H1 (cell line): Measurements from ENCODE around the gene PIK3R5. TPM values are rescaled to one million over a fixed set of nuclear protein-coding genes. Genes with fewer than 3 reads are reported as not detected.

Experiments
- CTCF ChIA-PET: fragments of 300-600 bp; sonication (Branson Sonifier 250); formaldehyde crosslinking; loops from one replicate; lab custom pipeline; 2021; ENCODE audit not compliant: partially characterized antibody; lab: Charles Lee
- POLR2A ChIA-PET: fragments of 300-600 bp; sonication (Branson Sonifier 250); formaldehyde crosslinking; loops from one replicate; lab custom pipeline; 2021; ENCODE audit warnings: inconsistent platforms; ENCODE audit not compliant: partially characterized antibody; lab: Charles Lee
- DNase-seq, 2 experiments: peaks; one replicate each; pipeline versions ENCODE4 v3.0.0 to v3.0.0-alpha.2; 2010 to 2022; ENCODE audit warnings: low spot score in 2 of 2, low read depth in 1 of 2, mixed read lengths in 1 of 2
- FAIRE-seq: peaks from 2 replicates; lab custom pipeline; 2011; peaks lifted over from hg19 to GRCh38; lab: Jason Lieb, UNC
- H2AFZ ChIP-seq: 2 replicates; pipeline ENCODE4 v1.8.1; 2012; ENCODE audit warnings: low read length, inconsistent platforms
- H2AK5ac ChIP-seq: 2 replicates; pipeline ENCODE4 v1.6.1; 2013; ENCODE audit warnings: low read depth, low read length
- H2BK120ac ChIP-seq: replicated peaks from 2 replicates; pipeline ENCODE3; 2013; ENCODE audit warnings: low read depth, low read length, inconsistent platforms
- H2BK12ac ChIP-seq: 2 replicates; pipeline ENCODE4 v1.6.1; 2013; ENCODE audit warnings: low read depth, low read length
- H2BK15ac ChIP-seq: 2 replicates; pipeline ENCODE4 v1.6.1; 2013; ENCODE audit warnings: low read length
- H2BK20ac ChIP-seq: 2 replicates; pipeline ENCODE4 v1.6.1; 2013; ENCODE audit warnings: low read length
- H2BK5ac ChIP-seq: 2 replicates; pipeline ENCODE4 v1.6.1; 2013; ENCODE audit warnings: low read depth, low read length
- H3K14ac ChIP-seq: 2 replicates; pipeline ENCODE4 v1.6.1; 2013; ENCODE audit warnings: inconsistent platforms; ENCODE audit not compliant: insufficient read length
- H3K18ac ChIP-seq: 2 replicates; pipeline ENCODE4 v1.6.1; 2013; ENCODE audit warnings: low read length; ENCODE audit errors: extremely low read depth
- H3K23ac ChIP-seq: 2 replicates; pipeline ENCODE4 v1.6.1; 2013; ENCODE audit warnings: inconsistent platforms; ENCODE audit not compliant: insufficient read length
- H3K23me2 ChIP-seq: 2 replicates; pipeline ENCODE4 v1.6.1; 2013; ENCODE audit warnings: low read depth, low read length
- H3K27ac ChIP-seq: 2 replicates; pipeline ENCODE4 v1.6.1; 2011; ENCODE audit warnings: low read depth, low read length, inconsistent platforms
- H3K27me3 ChIP-seq, 4 experiments: replicated peaks in 1 of 4; 1 replicate in 1 of 4; 2 replicates in 3 of 4; pipeline versions ENCODE4 v1.6.1 to v1.8.1; 2011 to 2013; ENCODE audit warnings: low read length in 3 of 4, mild to moderate bottlenecking in 3 of 4, inconsistent platforms in 2 of 4, mixed read lengths in 2 of 4, moderate library complexity in 1 of 4; ENCODE audit not compliant: control insufficient read depth in 3 of 4, insufficient read depth in 3 of 4; ENCODE audit errors: extremely low read depth in 1 of 4
- H3K36me3 ChIP-seq, 4 experiments: 2 replicates each; pipeline versions ENCODE4 v1.6.1 to v1.8.1; 2011 to 2013; ENCODE audit warnings: mild to moderate bottlenecking in 4 of 4, low read length in 3 of 4, moderate library complexity in 2 of 4, control low read depth in 1 of 4, inconsistent platforms in 1 of 4; ENCODE audit not compliant: insufficient read depth in 4 of 4, control insufficient read depth in 2 of 4
- H3K4ac ChIP-seq: replicated peaks from 2 replicates; pipeline ENCODE3; 2013; ENCODE audit warnings: low read length, low read depth, mixed read lengths, inconsistent platforms; ENCODE audit not compliant: insufficient read length
- H3K4me1 ChIP-seq, 4 experiments: replicated peaks in 1 of 4; 1 replicate in 1 of 4; 2 replicates in 3 of 4; pipeline versions ENCODE4 v1.6.1 to v1.8.1; 2011 to 2013; ENCODE audit warnings: low read length in 3 of 4, inconsistent platforms in 2 of 4, mixed read lengths in 1 of 4; ENCODE audit not compliant: insufficient read depth in 4 of 4, control insufficient read depth in 3 of 4
- H3K4me2 ChIP-seq, 2 experiments: 2 replicates each; pipeline versions ENCODE4 v1.6.1 to v1.8.1; 2011 to 2013; ENCODE audit warnings: low read depth in 2 of 2, low read length in 2 of 2, control low read depth in 1 of 2, inconsistent platforms in 1 of 2, mild to moderate bottlenecking in 1 of 2; ENCODE audit not compliant: insufficient read depth in 1 of 2
- H3K4me3 ChIP-seq, 4 experiments: fragments of 200-600, 300-600 bp in 1 of 4; sonication (generic), shearing (Covaris generic), sonication (Bioruptor Twin) in 1 of 4; 2 replicates each; pipeline versions ENCODE4 v1.5.1 to v1.8.1; 2011 to 2016; ENCODE audit warnings: low read length in 4 of 4, low read depth in 3 of 4, control low read depth in 2 of 4, inconsistent platforms in 2 of 4, mild to moderate bottlenecking in 2 of 4, mixed read lengths in 1 of 4, moderate library complexity in 1 of 4; ENCODE audit not compliant: insufficient read depth in 2 of 4; ENCODE audit errors: extremely low read depth in 1 of 4
- H3K56ac ChIP-seq: replicated peaks from 2 replicates; pipeline ENCODE3; 2013; ENCODE audit warnings: low read depth, mild to moderate bottlenecking, mixed read lengths, low read length, inconsistent platforms; ENCODE audit not compliant: insufficient read length
- H3K79me1 ChIP-seq: 2 replicates; pipeline ENCODE4 v1.6.1; 2013; ENCODE audit warnings: low read depth, low read length, control low read depth
- H3K79me2 ChIP-seq, 2 experiments: 2 replicates each; pipeline versions ENCODE4 v1.6.1 to v1.8.1; 2012 to 2013; ENCODE audit warnings: low read length in 2 of 2, mild to moderate bottlenecking in 2 of 2, inconsistent platforms in 1 of 2; ENCODE audit not compliant: insufficient read depth in 2 of 2, control insufficient read depth in 1 of 2
- H3K9ac ChIP-seq, 4 experiments: replicated peaks in 1 of 4; 1 replicate in 1 of 4; 2 replicates in 3 of 4; pipeline versions ENCODE4 v1.6.1 to v1.8.1; 2011 to 2013; ENCODE audit warnings: low read depth in 3 of 4, low read length in 3 of 4, control low read depth in 2 of 4, mild to moderate bottlenecking in 2 of 4, moderate library complexity in 2 of 4, inconsistent platforms in 1 of 4; ENCODE audit errors: extremely low read depth in 1 of 4
- H3K9me3 ChIP-seq, 2 experiments: 2 replicates each; pipeline versions ENCODE4 v1.6.1 to v1.8.1; 2012 to 2013; ENCODE audit warnings: mild to moderate bottlenecking in 2 of 2, moderate library complexity in 2 of 2, control low read depth in 1 of 2, inconsistent platforms in 1 of 2, low read depth in 1 of 2, low read length in 1 of 2, mixed read lengths in 1 of 2; ENCODE audit not compliant: insufficient read depth in 2 of 2
- H4K20me1 ChIP-seq, 2 experiments: replicated peaks in 1 of 2; 2 replicates each; pipeline versions ENCODE3 to v1.8.1; 2011 to 2013; ENCODE audit warnings: inconsistent platforms in 2 of 2, low read length in 2 of 2, mild to moderate bottlenecking in 1 of 2; ENCODE audit not compliant: insufficient read depth in 2 of 2, control insufficient read depth in 1 of 2
- H4K5ac ChIP-seq: 2 replicates; pipeline ENCODE4 v1.6.1; 2013; ENCODE audit warnings: low read length, low read depth, mixed read lengths, inconsistent platforms; ENCODE audit not compliant: insufficient read length
- H4K8ac ChIP-seq: 2 replicates; pipeline ENCODE4 v1.8.0; 2013; ENCODE audit warnings: mild to moderate bottlenecking, moderate library complexity, low read length, inconsistent platforms; ENCODE audit not compliant: insufficient read depth; ENCODE audit errors: extremely low read depth
- H4K91ac ChIP-seq: replicated peaks from 2 replicates; pipeline ENCODE3; 2013; ENCODE audit warnings: low read length, mixed read lengths, inconsistent platforms; ENCODE audit not compliant: insufficient read length
- SIX5 ChIP-seq: IDR thresholded peaks from 2 replicates; pipeline ENCODE4 v1.6.1; 2011; ENCODE audit warnings: mild to moderate bottlenecking, low read depth, low read length
- SP1 ChIP-seq: IDR thresholded peaks from 2 replicates; pipeline ENCODE4 v1.6.1; 2011; ENCODE audit warnings: low read depth, low read length
- TAF1 ChIP-seq: IDR thresholded peaks from 2 replicates; pipeline ENCODE4 v1.6.1; 2011; ENCODE audit warnings: mild to moderate bottlenecking, low read depth, low read length
- TCF12 ChIP-seq: IDR thresholded peaks from 2 replicates; pipeline ENCODE4 v1.6.1; 2011; ENCODE audit warnings: low read depth, mild to moderate bottlenecking, low read length
- TEAD4 ChIP-seq: IDR thresholded peaks from 2 replicates; pipeline ENCODE4 v1.6.1; 2012; ENCODE audit warnings: low read depth, low read length, inconsistent platforms, mixed read lengths
- YY1 ChIP-seq: IDR thresholded peaks from 2 replicates; pipeline ENCODE4 v1.6.1; 2011; ENCODE audit warnings: low read depth, mild to moderate bottlenecking, low read length
- WGBS, 2 experiments: shearing (Covaris generic) in 1 of 2; methylation state at CpG; one replicate each; pipeline versions ENCODE4 v1.1.6 to v1.1.7; 2013 to 2015; ENCODE audit warnings: low lambda C conversion rate in 2 of 2, mixed read lengths in 2 of 2, inconsistent platforms in 1 of 2, low coverage in 1 of 2, missing lambda C conversion rate in 1 of 2; ENCODE audit not compliant: insufficient replicate concordance in 2 of 2, insufficient coverage in 1 of 2, insufficient read length in 1 of 2; ENCODE audit errors: extremely low coverage in 1 of 2, missing lambda C conversion rate in 1 of 2; 5-methylcytosine and 5-hydroxymethylcytosine counted together
- polyA plus RNA-seq, 7 experiments: library from polyadenylated mRNA; depleted of rRNA in 3 of 7; stranded (reverse) in 5 of 7; unstranded in 2 of 7; fragments of >200 nt in 5 of 7; fragments of 200-250 nt in 2 of 7; gene quantifications; 1 replicate in 5 of 7; 2 replicates in 1 of 7; 4 replicates in 1 of 7; pipeline versions ENCODE4 v1.2.1 to v1.2.3, GENCODE V29; 2011 to 2013; ENCODE audit warnings: missing spikeins in 2 of 7, mixed read lengths in 2 of 7
- total RNA-seq: library from RNA; stranded (reverse); fragmentation: NEBNext Ultra II Directional; extraction: Animal tissue kit (Norgen Biotek cat#: 25700); gene quantifications from 2 replicates; pipeline ENCODE4 v1.2.1, GENCODE V29; 2021

PIK3R5 gene
- total and polyA plus RNA-seq, 2 of the 8 experiments (the other 6 are each of a cell fraction or from before 2014, with no cell fraction given) = 2.7 to 4.3 TPM

- ChIA-PET POLR2A (interaction anchor here (1.1 to 1.5 kb wide), 4 partner anchors 9 to 208 kb away, joined by 3 to 4 read pairs (median 3); no protein-coding TSS in a partner anchor), CTCF (interaction anchor here (0.6 to 5.3 kb wide), 25 partner anchors 10 to 609 kb away, joined by 3 to 35 read pairs (median 4); partner anchors contain the start of gene NTN1)
- Histone ChIP-seq H3K9me3 (no peaks in the 10 kb centered on the region), H3K23ac (no peak overlapping the region), H4K5ac (no peak overlapping the region), H4K8ac (no peak overlapping the region), H3K36me3 (no peaks in the 10 kb centered on the region), H2BK20ac (peak overlapping the region; percentile 5; the same call in 1 of the 2 replicates), H2BK15ac (no peak overlapping the region), H2BK120ac (no peak overlapping the region), H3K9ac (0 out of 7 replicates have a peak overlapping the region, but pooled peaks of 1 of the 4 experiments have one; percentile 15), H3K27me3 (no peaks in the 10 kb centered on the region; a peak in 1 of 7 replicates), H3K14ac (no peak overlapping the region), H3K18ac (0 out of 2 replicates have a peak overlapping the region, but pooled peaks have one; percentile 43), H3K4me1 (peaks cover 1 to 9% (median 7%) of the 10 kb centered on the region in 4 experiments; a peak in 4 of 7 replicates), H3K23me2 (no peaks in the 10 kb centered on the region), H2AFZ (no peak overlapping the region), H4K91ac (peak overlapping the region; percentile 9), H3K4ac (no peak overlapping the region), H2BK12ac (0 out of 2 replicates have a peak overlapping the region, but pooled peaks have one; percentile 6), H3K79me1 (no peaks in the 10 kb centered on the region), H3K4me3 (no peak overlapping the region), H3K56ac (no peak overlapping the region), H3K79me2 (no peaks in the 10 kb centered on the region), H2AK5ac (no peak overlapping the region), H2BK5ac (no peak overlapping the region), H4K20me1 (no peaks in the 10 kb centered on the region), H3K27ac (no peak overlapping the region), H3K4me2 (peak overlapping the region in 1 of 2 experiments; percentile 26; a peak in 1 of 4 replicates)
- TF ChIP-seq YY1 (no peak), TEAD4 (peak; percentile 98), TCF12 (peak; percentile 65; the same call in 1 of the 2 replicates), SIX5 (no peak), TAF1 (no peak), SP1 (peak; percentile 22; the same call in 1 of the 2 replicates)
- WGBS, 2 experiments = 68% methylated on average over 7 of the region's 7 CpGs; no CpG with 5 or more reads in 1 of the 2 experiments
- FAIRE-seq = no peak
- DNase-seq = no peak
Measured at GRCh38 chr17:8995711-8996110, 30.2 kb upstream of the PIK3R5 start.
